GM12872 (cell line): ENCODE data around the gene ITGA2.

Source experiments
- TF ChIP-seq, protein P1 (sequence below): IDR thresholded peaks from 3 replicates; pipeline ENCODE4 v1.5.1; 2011; ENCODE audit warnings: low read depth, mild to moderate bottlenecking, low read length, moderate library complexity; ENCODE audit not compliant: insufficient read depth

The ITGA2 gene

DNA sequence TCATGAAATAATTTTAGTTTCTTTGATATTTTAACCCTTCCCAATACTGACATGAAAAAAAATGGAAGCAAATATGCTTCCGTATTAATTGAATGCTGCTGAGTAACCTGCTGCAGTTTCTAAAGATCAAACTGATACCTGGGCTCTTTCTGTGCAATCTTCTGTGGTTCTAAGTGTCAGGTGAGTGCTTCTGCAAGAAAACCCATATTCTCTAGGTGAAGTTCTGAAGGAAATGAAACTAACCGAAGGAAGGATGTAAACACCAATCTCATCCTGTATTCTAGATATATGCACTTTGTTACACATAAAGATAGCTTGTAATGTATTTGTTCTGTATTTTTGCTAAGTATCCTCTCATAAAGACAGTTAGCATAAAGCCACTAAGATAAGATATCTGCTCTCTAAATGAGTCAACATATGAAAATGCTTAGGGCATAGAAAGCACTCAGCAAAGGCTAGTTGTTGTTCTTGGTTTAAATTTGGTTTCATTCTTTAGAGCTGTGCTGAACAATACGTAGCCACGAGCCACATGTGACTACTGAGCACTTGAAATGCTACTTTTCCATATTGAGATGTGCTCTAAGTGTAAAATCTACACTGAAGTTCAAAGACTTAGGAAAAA, 52.0 kb downstream of the ITGA2 start:
- TF ChIP-seq, protein P1, sequence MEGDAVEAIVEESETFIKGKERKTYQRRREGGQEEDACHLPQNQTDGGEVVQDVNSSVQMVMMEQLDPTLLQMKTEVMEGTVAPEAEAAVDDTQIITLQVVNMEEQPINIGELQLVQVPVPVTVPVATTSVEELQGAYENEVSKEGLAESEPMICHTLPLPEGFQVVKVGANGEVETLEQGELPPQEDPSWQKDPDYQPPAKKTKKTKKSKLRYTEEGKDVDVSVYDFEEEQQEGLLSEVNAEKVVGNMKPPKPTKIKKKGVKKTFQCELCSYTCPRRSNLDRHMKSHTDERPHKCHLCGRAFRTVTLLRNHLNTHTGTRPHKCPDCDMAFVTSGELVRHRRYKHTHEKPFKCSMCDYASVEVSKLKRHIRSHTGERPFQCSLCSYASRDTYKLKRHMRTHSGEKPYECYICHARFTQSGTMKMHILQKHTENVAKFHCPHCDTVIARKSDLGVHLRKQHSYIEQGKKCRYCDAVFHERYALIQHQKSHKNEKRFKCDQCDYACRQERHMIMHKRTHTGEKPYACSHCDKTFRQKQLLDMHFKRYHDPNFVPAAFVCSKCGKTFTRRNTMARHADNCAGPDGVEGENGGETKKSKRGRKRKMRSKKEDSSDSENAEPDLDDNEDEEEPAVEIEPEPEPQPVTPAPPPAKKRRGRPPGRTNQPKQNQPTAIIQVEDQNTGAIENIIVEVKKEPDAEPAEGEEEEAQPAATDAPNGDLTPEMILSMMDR: no peak

DNA sequence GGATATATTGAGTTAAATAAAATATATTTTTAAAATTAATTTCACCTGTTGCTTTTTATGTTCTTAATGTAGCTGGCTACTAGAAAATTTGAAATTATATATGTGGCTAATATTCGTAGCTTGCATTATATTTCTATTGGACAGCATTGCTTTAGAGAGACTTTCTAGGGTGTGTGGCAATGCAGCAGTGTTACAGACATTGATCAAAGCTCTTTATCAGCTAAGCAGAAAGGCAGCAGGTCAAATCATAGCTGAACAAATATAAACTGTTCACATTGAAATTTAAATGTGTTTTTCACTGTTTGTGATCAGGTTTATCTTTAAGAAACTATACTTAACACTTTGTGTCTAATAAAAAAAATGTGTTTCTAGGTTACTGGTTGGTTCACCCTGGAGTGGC, 52.6 kb downstream of the ITGA2 start:
- TF ChIP-seq, protein P1: no peak

DNA sequence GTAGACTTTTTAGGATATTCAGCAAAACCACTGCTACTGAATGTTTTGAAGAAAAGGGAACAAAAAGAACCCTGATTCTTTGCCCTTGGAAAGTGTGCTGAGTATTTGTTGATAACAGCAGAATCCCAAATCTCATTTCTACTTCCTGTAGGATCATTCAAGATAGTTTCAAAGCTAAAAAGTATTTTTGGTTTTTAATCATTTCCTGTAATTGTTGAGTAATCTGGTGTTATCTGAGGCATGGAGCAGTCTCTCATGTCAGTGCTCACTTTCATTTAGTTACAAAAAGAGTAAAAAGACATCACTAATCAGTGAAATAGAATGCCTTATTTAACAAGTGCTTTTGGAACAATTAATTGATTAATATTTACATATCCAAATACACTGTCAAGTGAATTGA, 56.1 kb downstream of the ITGA2 start:
- TF ChIP-seq, protein P1: no peak

DNA sequence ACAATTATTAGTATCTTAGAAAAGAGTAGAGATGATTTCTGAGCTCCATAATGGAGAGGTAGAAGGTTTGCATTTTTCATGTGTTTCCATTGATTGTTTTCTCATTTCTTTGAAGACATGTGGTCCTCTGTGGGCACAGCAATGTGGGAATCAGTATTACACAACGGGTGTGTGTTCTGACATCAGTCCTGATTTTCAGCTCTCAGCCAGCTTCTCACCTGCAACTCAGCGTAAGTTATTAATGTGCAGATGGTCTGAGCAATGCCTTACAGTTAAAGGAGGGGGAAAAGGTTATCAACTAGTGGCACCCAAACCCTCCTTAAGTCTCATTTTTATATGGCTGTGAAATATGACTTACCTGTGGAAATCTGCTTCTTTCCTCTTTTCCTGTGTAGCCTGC, 59.1 kb downstream of the ITGA2 start:
- TF ChIP-seq, protein P1: no peak

DNA sequence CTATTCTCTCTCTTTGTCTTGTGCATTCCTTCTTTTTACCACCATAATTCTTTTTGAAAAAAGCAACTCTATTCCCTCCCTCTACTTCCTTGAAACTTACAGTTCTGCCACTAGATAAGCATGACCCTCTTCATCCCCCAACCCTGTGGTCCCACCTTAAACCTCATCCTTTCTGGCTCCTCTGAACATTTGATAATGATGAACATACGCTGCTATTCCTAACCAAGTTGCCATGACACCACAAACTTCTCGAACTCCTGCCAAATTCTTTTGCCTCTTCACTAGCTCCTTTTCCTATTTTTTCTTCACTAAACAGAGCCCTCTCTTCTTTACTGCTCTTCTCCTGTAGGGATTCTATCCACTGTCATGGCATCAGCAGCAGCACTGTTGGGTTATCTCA, 63.3 kb downstream of the ITGA2 start:
- TF ChIP-seq, protein P1: no peak

DNA sequence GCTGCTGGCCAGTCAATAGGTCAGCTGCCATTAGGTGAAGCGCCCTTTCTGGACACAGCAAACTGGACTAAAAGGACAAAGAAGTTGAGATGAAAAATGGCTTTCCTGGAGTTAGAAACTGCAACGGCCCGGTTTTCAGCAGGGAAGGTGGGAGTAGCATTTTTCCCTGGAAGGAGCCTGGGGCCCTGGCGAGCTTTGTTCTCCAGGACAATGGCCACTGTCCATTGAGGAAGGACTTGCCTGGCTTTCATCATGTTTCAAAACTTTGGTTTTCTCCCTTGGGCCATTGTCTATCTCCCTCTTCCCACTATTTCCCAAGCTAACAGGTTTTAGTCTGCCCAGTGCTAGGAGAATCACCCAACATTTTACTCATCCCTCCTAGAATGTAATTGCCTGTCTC, 64.2 kb downstream of the ITGA2 start:
- TF ChIP-seq, protein P1: no peak

DNA sequence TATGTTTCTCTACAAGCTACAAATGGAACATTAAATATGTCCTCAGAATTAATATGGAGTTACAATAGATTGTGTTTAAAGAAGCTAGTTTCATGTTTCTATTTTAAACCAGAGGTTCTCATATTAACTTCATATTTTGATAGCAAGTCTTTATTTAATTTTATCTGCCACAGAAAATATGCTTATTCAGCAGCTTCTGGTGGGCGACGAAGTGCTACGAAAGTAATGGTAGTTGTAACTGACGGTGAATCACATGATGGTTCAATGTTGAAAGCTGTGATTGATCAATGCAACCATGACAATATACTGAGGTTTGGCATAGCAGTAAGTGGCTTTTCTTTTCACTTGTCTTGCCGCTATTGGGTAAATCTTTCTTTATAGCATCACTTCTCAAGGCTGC, 66.2 kb downstream of the ITGA2 start:
- TF ChIP-seq, protein P1: no peak
